IPS-11a (cell line): Measurements from ENCODE around the gene NCKAP5L.
"Not testable (repeated sequence)": the region's sequence is repeated elsewhere in the genome, so short reads cannot be mapped to it uniquely, and the experiment has no call there.

Source experiments
- H3K4me3 ChIP-seq: one replicate; pipeline ENCODE4 v1.5.1; 2013; ENCODE audit warnings: low read depth, low read length, control low read depth

Gene NCKAP5L

GRCh38 chr12:49783917-49784676 lies 44.1 kb downstream of the NCKAP5L start:
- H3K4me3 ChIP-seq, result no peak overlapping the region

DNA sequence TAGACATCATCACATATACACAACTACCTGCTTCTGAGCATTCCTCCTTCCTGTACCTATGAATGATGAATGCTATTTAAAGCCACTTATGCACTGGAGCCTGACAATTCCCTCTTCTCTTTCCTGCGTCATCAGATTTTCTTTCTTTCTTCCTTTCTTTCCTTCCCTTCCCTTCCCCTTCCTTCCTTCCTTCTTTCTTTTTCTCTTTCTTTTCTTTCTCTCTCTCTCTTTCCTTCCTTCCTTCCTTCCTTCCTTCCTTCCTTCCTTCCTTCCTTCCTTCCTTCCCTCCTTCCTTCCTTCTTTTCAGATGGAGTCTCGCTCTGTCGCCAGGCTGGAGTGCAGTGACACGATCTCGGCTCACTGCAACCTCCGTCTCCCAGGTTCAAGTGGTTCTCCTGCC lies 47.3 kb downstream of the NCKAP5L start:
- H3K4me3 ChIP-seq, result not testable (repeated sequence)

- no peak overlapping the region for H3K4me3 ChIP-seq
Measured at GRCh38 chr12:49779581-49779980, 48.6 kb downstream of the NCKAP5L start.

DNA sequence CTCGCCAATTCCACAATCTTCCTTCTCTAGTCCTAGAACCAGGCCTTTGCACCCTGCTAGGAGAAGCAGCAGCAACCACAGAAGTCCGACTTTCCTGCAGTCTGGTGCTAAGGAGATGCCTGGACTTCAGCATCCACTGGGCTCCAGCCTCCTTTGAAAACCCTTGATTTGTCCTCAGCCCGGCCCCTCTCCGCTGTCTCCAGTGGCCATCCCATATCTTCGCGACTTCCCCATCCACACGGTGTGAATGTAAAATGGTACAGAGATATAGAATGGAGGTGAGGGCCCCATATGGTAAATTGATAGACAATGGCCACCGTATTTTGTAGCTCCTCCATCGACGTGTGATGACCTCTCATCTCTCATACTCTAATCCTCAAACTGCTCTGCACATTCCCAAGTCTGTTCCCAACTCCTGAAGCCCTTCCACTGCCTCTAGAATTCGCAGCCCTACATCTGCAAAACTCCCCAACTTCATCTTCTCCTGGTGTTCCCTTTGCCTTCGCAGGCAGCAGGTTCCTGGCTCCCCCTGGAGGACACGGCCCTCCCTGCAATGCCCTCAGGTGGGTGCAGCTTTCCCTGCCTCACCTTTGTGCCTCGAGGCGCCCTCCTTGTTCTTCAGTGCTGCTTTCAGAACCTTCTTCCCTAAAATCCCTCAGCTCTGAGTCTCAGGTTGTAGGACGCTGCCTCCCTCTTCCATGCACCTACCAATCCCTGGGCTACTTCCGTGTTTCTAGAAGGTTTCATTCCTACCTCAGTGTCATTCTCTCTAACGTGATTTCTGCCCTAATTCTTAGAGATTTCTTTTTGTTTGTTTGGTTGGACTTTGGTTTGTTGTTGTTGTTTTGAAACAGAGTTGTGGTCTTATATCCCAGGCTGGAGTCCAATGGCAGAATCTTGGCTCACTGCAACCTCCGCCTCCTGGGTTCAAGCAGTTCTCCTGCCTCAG lies 50.1 kb downstream of the NCKAP5L start:
- no peak overlapping the region for H3K4me3 ChIP-seq

DNA sequence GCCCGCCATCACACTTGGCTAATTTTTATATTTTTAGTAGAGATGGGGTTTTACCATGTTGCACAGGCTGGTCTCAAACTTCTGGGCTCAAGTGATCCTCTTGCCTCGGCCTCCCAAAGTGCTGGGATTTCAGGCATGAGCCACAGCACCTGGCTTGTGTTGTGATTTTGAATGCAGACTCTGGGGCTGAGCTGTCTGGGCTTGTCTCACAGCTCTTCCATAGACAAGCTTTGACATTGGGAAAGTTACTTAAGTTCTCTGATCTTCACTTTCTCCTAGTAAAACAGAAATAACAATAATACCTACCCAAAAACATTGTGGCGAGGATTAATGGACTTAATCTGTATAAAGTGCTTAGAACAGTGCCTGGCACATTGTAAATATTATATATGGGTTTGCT lies 50.9 kb downstream of the NCKAP5L start:
- H3K4me3 ChIP-seq, result no peak overlapping the region

DNA sequence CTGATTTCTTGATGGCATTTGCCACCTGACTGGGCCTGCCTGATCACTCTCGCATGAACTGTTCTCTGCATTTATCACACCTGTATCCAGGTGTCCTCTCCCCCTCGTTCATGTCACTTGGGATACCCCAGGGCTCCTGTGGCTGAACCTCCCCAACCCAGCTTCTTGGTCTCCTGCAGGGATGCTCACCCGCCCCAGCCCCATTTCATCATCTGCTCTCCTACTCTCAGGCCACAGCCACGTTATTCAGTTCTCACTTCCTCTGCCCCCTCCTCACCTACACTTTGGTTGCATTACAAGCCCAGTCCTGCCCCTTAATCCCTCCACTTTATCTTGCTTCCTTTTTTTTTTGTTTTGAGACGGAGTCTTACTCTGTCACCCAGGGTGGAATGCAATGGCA lies 51.4 kb downstream of the NCKAP5L start:
- no peak overlapping the region for H3K4me3 ChIP-seq

DNA sequence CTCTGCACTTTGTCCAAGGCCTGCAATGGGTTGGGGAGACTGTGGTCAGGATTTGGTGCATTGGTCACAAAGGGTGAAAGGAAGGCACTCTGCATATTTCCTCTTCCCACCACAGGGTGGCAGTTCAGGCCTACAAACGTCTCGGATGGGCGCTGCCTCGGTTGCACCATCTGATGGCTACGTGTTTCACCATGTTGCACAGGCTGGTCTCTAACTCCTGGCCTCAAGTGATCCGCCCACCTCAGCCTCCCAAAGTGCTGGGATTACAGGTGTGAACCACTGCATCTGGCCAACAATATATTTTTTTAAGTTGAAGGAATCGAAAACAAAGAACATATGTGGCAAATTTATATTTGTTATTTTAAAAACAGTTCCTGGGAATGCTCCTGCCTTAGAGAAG lies 51.8 kb downstream of the NCKAP5L start:
- no peak overlapping the region for H3K4me3 ChIP-seq

DNA sequence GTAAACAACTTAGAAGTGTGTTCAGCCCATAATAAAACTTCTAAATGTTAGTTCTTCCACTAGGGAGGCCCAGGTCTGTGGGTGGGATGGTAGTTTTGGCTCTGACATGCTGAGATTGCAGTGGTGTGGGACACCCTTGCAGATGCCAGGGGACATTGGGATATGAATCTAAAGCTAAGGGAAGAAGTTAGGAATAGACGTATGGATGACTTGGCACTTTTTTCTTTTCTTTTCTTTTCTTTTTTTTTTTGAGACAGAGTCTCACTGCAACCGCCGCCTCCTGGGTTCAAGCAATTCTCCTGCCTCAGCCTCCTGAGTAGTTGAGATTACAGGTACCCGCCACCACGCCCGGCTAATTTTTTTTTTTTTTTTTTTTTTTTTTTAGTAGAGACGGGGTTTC lies 55.1 kb downstream of the NCKAP5L start:
- not testable (repeated sequence) for H3K4me3 ChIP-seq

DNA sequence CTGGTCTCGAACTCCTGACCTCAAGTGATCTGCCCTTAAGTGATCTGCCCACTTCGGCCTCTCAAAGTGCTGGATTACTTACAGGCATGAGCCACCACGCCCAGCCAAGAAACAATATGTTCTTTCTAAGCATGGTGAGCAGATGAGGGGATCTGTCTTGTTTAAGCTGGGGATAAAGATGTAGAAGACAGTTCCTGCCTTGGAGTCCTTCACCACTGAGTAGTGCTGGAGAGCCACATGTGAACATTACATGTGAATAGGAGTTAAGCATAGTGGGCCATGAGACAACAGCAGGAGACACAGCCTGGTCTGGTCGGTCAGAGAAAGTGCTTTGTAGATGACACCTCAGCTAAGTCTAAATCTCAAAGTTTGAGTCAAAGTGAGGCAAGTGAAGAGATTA lies 60.9 kb downstream of the NCKAP5L start:
- no peak overlapping the region for H3K4me3 ChIP-seq

- H3K4me3 ChIP-seq, result no peak overlapping the region
Measured at GRCh38 chr12:49766115-49766455, 62.1 kb downstream of the NCKAP5L start.

DNA sequence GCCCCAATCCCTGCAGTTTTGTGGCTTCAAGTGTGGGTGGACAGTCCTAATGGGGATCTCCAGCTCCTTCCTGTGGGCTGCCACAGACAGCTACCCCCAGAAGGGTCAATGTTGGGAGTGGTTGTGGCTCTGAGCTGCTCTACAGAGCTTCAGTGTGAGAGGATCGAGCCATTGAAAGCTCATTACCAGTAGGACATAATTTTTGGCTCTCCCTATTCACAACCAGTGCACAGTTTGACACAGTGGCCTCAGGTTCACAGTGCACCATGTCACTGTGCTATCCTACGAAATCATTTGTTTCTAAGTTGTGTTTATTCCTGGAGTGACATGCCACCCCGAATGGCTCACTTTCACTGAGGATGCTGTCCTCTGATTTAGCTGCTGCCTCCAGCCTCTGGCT lies 64.1 kb downstream of the NCKAP5L start:
- no peak overlapping the region for H3K4me3 ChIP-seq

GRCh38 chr12:49763006-49763591 lies 65.1 kb downstream of the NCKAP5L start:
- no peak overlapping the region for H3K4me3 ChIP-seq

DNA sequence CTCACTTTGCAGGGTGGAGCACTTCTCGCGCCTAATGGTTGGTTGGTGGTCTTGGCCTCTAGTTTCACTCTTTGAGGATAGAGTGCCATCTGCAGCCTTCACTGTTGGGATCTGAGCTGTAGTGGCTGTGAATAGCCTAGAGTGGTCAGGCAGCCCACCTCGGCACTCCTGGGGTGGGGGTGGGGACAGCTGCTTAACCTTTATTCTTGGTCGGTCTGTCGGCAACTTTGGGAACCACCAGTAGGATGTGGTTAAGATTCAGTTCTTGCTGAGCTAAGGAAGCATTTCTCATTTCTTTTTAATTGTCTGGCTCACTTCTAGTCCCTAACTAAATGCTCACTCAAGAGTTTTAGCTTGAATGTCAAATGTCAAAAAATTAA lies 65.8 kb downstream of the NCKAP5L start:
- H3K4me3 ChIP-seq, result no peak overlapping the region

GRCh38 chr12:49761677-49762467 lies 66.3 kb downstream of the NCKAP5L start:
- no peak overlapping the region for H3K4me3 ChIP-seq

GRCh38 chr12:49750996-49751393 lies 77.2 kb downstream of the NCKAP5L start:
- H3K4me3 ChIP-seq, result no peak overlapping the region

DNA sequence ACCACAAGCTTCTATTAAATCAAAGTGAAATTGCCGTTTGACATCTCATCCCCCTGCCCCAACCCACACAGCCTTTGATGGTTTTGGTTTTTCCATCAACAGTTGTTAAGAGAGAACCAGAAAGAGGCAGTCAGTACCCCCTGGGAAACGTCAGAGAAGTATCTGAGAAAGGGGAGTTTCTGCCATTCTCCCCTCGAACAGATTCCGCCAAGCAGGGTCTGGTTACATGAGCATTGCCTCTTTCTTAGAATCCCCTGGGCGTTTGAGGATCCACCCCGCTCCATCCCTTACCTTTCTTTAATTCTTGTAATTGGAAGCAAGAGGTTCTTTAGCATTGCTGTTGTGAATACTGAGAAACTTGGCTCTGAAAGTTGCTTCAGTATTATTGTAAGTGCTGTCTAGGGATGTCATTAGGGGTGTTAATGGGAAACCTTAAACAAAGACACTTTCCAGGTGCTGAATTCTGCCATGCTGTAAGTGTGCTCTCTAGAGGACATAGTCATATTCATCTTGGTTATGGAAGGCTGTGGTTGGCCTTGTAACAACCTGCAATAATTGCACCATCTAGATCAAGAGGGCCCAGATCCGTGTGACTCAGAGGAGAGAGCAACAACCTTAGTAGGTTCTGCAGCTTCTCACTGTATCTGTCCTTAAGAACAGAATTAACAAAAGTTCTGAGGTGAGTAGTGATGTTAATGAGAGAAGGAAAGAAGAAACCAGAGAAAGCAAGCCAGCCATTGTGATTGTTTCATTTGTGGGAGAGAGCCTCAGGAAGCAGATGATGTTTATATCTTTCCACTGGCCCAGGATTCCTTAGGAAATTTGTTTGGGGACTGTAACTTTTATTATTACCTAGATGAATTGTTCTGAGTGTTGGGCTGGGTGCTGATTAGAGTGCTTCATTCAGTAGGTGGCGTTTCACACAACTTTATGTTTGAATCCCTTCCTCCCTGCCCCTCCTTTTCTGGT lies 77.9 kb downstream of the NCKAP5L start:
- H3K4me3 ChIP-seq, result no peak overlapping the region

- H3K4me3 ChIP-seq, result no peak overlapping the region
Measured at GRCh38 chr12:49748800-49749199, 79.4 kb downstream of the NCKAP5L start.

GRCh38 chr12:49748306-49748705 lies 79.9 kb downstream of the NCKAP5L start:
- no peak overlapping the region for H3K4me3 ChIP-seq

DNA sequence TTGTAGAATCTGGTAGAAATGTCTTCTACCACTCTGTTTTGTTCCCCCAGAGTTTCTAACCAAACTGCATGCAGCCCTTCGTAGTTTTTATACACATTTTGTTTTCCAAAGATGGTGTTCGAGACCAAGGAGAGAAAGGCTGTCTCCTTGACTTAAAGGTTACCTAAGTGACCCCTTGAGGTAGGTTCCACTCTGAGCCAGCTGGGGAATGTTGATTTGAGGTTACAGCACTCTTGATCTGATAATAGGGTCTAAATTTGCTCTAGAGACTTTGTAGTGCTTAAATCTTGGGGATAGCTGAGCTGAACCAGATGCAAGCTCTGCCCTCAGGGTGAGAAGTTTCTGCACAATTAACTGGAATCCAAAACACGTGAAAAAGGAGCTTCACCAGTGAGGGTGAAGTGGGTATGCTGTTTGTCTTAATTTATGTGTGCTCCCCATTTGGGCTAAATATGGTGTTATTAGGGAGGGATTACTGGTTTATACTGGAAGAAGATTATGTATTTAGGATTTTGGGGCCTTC lies 83.8 kb downstream of the NCKAP5L start:
- no peak overlapping the region for H3K4me3 ChIP-seq
